ENCODE measurements around the gene PPARG.
A peak's percentile ranks its signal among the peaks of the same experiment; 100 is the strongest.

Gene PPARG

GRCh38 chr3:12470111-12470510 is 181.2 kb downstream of the PPARG start:
- no peak for DNase-seq (ENCODE audit: low read depth)
- TF ChIP-seq CTCF (IDR thresholded peaks at IDR 0.05; ENCODE audit: low read depth, low read length, missing control alignments), result no peak

GRCh38 chr3:12470680-12471079 is 181.8 kb downstream of the PPARG start:
- DNase-seq (ENCODE audit: low read depth), result no peak
- TF ChIP-seq CTCF (IDR thresholded peaks at IDR 0.05; ENCODE audit: low read depth, low read length, missing control alignments), result no peak
- H3K4me3 ChIP-seq (ENCODE audit: low read depth, low read length), result no peak overlapping the region

More at GRCh38 chr3:12470111-12470510, 181.2 kb downstream of the PPARG start:
- H3K4me3 ChIP-seq (ENCODE audit: low read depth, low read length), result no peak overlapping the region

GRCh38 chr3:12471241-12471640 is 182.4 kb downstream of the PPARG start:
- DNase-seq (ENCODE audit: low read depth), result no peak
- TF ChIP-seq CTCF (IDR thresholded peaks at IDR 0.05; ENCODE audit: low read depth, low read length, missing control alignments), result peak; percentile 6
- no peak overlapping the region for H3K4me3 ChIP-seq (ENCODE audit: low read depth, low read length)

- no peak for DNase-seq (ENCODE audit: low read depth)
- no peak overlapping the region for H3K4me3 ChIP-seq (ENCODE audit: low read depth, low read length)
- TF ChIP-seq CTCF (IDR thresholded peaks at IDR 0.05; ENCODE audit: low read depth, low read length, missing control alignments), result no peak
These were observed 183.2 kb downstream of the PPARG start for GRCh38 chr3:12472000-12472610.

GRCh38 chr3:12472796-12473195 is 183.9 kb downstream of the PPARG start:
- DNase-seq (ENCODE audit: low read depth), result no peak
- TF ChIP-seq CTCF (IDR thresholded peaks at IDR 0.05; ENCODE audit: low read depth, low read length, missing control alignments), result no peak
- no peak overlapping the region for H3K4me3 ChIP-seq (ENCODE audit: low read depth, low read length)

GRCh38 chr3:12473511-12473910 is 184.6 kb downstream of the PPARG start:
- no peak for TF ChIP-seq CTCF (IDR thresholded peaks at IDR 0.05; ENCODE audit: low read depth, low read length, missing control alignments)
- DNase-seq (ENCODE audit: low read depth), result no peak
- H3K4me3 ChIP-seq (ENCODE audit: low read depth, low read length), result no peak overlapping the region

GRCh38 chr3:12476238-12476897 is 187.5 kb downstream of the PPARG start:
- TF ChIP-seq CTCF (IDR thresholded peaks at IDR 0.05; ENCODE audit: low read depth, low read length, missing control alignments), result no peak
- no peak for DNase-seq (ENCODE audit: low read depth)
- no peak overlapping the region for H3K4me3 ChIP-seq (ENCODE audit: low read depth, low read length)

All from GM12864 (cell line).